K562 (cell line): ENCODE measurements around the gene CEACAM18. TPM values are rescaled to one million over a fixed set of nuclear protein-coding genes. Genes with fewer than 3 reads are reported as not detected.

Experiments used
- ADNP ChIP-seq: fragments of 200-800 bp; sonication (Bioruptor generic); IDR thresholded peaks from 2 replicates; pipeline ENCODE4 v1.6.1; 2016; ENCODE audit warnings: missing genetic modification characterization, missing compliant biosample characterization
- ARID1B ChIP-seq: fragments of 450-650 bp; IDR thresholded peaks from 2 replicates; pipeline ENCODE4 v1.6.1; 2016; ENCODE audit warnings: antibody characterized with exemption, mild to moderate bottlenecking, inconsistent platforms
- ARID2 ChIP-seq: fragments of 450-650 bp; IDR thresholded peaks from 2 replicates; pipeline ENCODE4 v1.6.1; 2017; ENCODE audit warnings: antibody characterized with exemption, mild to moderate bottlenecking
- DNMT1 ChIP-seq: fragments of 450-650 bp; IDR thresholded peaks from 2 replicates; pipeline ENCODE4 v1.6.1; 2016; ENCODE audit warnings: antibody characterized with exemption, mild to moderate bottlenecking
- DPF2 ChIP-seq: fragments of 450-650 bp; IDR thresholded peaks from 2 replicates; pipeline ENCODE4 v1.6.1; 2016
- GATA2 ChIP-seq: sonication (generic); formaldehyde crosslinking; IDR thresholded peaks from 2 replicates; pipeline ENCODE4 v1.4.0; 2020; ENCODE audit warnings: mild to moderate bottlenecking, missing genetic modification reagents
- HOXB6 ChIP-seq: fragments of 250-450 bp; sonication (Bioruptor Pico); IDR thresholded peaks from 2 replicates; pipeline ENCODE4 v1.5.1; 2022; ENCODE audit warnings: mild to moderate bottlenecking, borderline replicate concordance
- JUNB ChIP-seq: fragments of 450-650 bp; formaldehyde crosslinking; conservative IDR thresholded peaks from 2 replicates; pipeline ENCODE4 v1.4.0; 2020; ENCODE audit warnings: mild to moderate bottlenecking
- MYNN ChIP-seq, 2 experiments: sonication (generic); formaldehyde crosslinking in 1 of 2; IDR thresholded peaks; 2 replicates each; pipeline versions ENCODE4 v1.5.0 to v1.6.1; 2016 to 2020; ENCODE audit warnings: antibody characterized with exemption in 1 of 2, missing genetic modification reagents in 1 of 2
- SNRNP70 ChIP-seq: fragments of 200-400 bp; formaldehyde crosslinking; optimal IDR thresholded peaks from 2 replicates; pipeline ENCODE3; 2017; ENCODE audit warnings: low read depth, low read length
- SREBF2 ChIP-seq: sonication (generic); formaldehyde crosslinking; IDR thresholded peaks from 2 replicates; pipeline ENCODE4 v1.4.0; 2020; ENCODE audit warnings: mild to moderate bottlenecking, missing genetic modification reagents
- ZBTB7A ChIP-seq: IDR thresholded peaks from 2 replicates; pipeline ENCODE4 v1.6.1; 2011; ENCODE audit warnings: low read depth, mild to moderate bottlenecking, low read length, moderate library complexity, borderline replicate concordance; ENCODE audit not compliant: control insufficient read depth
- ZNF75A ChIP-seq: fragments of 450-650 bp; formaldehyde crosslinking; IDR thresholded peaks from 2 replicates; pipeline ENCODE4 v1.4.0; 2020; ENCODE audit warnings: mild to moderate bottlenecking
- polyA plus RNA-seq, 8 experiments: library from polyadenylated mRNA; depleted of rRNA in 4 of 8; stranded (reverse) in 5 of 8; unstranded in 3 of 8; fragments of >200 nt; fragmentation: Nextera tagmentation in 2 of 8; fragmentation: Illumina TruSeq in 1 of 8; extraction: Ambion mirVana in 2 of 8; extraction: Trizol in 1 of 8; gene quantifications; 2 replicates each; pipeline versions ENCODE4 v1.2.1 to v1.2.3, GENCODE V29; 2011 to 2014; ENCODE audit warnings: inconsistent platforms in 1 of 8, missing spikeins in 1 of 8
- total RNA-seq, 7 experiments: library from RNA; depleted of rRNA in 6 of 7; stranded (reverse); fragments of >200 nt in 6 of 7; fragmentation: Illumina TruSeq in 2 of 7; extraction: Trizol in 2 of 7; gene quantifications; 2 replicates each; pipeline versions ENCODE4 v1.2.1 to v1.2.3, GENCODE V29; 2011 to 2021; ENCODE audit warnings: low replicate concordance in 1 of 7
- TF ChIP-seq, protein P1 (sequence below), 2 experiments: fragments of 450-650 bp in 1 of 2; sonication (generic) in 1 of 2; formaldehyde crosslinking in 1 of 2; IDR thresholded peaks; 2 replicates each; pipeline versions ENCODE4 v1.7.1 to v1.9.0; 2016 to 2022; ENCODE audit warnings: inconsistent platforms in 1 of 2, mild to moderate bottlenecking in 1 of 2, missing genetic modification reagents in 1 of 2
- TF ChIP-seq, protein P2 (sequence below): fragments of 200-800 bp; sonication (Bioruptor generic); IDR thresholded peaks from 2 replicates; pipeline ENCODE4 v1.6.1; 2017; ENCODE audit warnings: missing genetic modification characterization, missing compliant biosample characterization
- TF ChIP-seq, protein P3 (sequence below): conservative IDR thresholded peaks from 2 replicates; pipeline ENCODE4 v1.6.1; 2011; ENCODE audit warnings: low read depth, mild to moderate bottlenecking, low read length; ENCODE audit not compliant: control insufficient read depth

The CEACAM18 gene
- total and polyA plus RNA-seq, 9 of the 15 experiments (the other 6 are each of a cell fraction or from before 2014, with no cell fraction given) = 0.08 to 0.24 (median 0.15) TPM; not detected in 3

DNA sequence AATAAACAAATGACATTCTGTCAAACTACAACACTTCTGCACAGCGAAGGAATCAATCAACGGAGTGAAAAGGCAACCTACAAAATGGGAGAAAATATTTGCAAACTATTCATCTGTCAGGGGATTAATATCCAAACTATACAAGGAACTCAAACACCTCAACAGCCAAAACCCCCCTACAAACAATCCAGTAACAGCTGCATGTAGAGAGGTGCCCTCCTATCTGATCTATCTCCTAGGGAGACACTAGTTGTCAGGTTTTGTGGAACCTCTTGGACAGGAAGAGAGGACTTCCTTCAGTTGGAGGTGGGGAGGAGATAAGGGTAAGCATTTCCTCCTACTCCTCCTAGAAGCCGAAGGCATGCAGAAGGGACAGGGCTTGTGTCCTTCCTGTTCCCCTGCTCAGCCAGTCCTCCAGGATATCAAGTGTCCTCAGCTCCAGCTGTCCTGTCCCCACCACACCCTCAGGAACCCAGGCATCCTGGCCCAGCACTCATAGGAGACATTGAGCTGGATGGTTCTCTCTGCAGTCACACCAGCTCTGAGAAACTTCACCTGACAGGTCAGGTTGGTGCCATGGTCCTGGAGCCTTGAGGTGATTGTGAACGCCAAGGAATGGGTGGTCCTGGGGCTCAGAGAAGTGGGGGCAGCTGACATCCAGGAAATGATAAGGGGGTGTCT is 10.3 kb upstream of the CEACAM18 start (continued):
- TF ChIP-seq, protein P1, sequence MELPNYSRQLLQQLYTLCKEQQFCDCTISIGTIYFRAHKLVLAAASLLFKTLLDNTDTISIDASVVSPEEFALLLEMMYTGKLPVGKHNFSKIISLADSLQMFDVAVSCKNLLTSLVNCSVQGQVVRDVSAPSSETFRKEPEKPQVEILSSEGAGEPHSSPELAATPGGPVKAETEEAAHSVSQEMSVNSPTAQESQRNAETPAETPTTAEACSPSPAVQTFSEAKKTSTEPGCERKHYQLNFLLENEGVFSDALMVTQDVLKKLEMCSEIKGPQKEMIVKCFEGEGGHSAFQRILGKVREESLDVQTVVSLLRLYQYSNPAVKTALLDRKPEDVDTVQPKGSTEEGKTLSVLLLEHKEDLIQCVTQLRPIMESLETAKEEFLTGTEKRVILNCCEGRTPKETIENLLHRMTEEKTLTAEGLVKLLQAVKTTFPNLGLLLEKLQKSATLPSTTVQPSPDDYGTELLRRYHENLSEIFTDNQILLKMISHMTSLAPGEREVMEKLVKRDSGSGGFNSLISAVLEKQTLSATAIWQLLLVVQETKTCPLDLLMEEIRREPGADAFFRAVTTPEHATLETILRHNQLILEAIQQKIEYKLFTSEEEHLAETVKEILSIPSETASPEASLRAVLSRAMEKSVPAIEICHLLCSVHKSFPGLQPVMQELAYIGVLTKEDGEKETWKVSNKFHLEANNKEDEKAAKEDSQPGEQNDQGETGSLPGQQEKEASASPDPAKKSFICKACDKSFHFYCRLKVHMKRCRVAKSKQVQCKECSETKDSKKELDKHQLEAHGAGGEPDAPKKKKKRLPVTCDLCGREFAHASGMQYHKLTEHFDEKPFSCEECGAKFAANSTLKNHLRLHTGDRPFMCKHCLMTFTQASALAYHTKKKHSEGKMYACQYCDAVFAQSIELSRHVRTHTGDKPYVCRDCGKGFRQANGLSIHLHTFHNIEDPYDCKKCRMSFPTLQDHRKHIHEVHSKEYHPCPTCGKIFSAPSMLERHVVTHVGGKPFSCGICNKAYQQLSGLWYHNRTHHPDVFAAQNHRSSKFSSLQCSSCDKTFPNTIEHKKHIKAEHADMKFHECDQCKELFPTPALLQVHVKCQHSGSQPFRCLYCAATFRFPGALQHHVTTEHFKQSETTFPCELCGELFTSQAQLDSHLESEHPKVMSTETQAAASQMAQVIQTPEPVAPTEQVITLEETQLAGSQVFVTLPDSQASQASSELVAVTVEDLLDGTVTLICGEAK (IDR thresholded peaks at IDR 0.05) = peak; percentile 90
- TF ChIP-seq, protein P1 (CRISPR knock-in tag; IDR thresholded peaks at IDR 0.05) = no peak
- peak; percentile 84 for TF ChIP-seq DPF2
- TF ChIP-seq MYNN (IDR thresholded peaks at IDR 0.05) = peak; percentile 85; the same call in 1 of the 2 replicates
- TF ChIP-seq MYNN (CRISPR knock-in tag; IDR thresholded peaks at IDR 0.05) = no peak
- no peak for TF ChIP-seq ZNF75A (CRISPR knock-in tag)
- TF ChIP-seq, protein P2, sequence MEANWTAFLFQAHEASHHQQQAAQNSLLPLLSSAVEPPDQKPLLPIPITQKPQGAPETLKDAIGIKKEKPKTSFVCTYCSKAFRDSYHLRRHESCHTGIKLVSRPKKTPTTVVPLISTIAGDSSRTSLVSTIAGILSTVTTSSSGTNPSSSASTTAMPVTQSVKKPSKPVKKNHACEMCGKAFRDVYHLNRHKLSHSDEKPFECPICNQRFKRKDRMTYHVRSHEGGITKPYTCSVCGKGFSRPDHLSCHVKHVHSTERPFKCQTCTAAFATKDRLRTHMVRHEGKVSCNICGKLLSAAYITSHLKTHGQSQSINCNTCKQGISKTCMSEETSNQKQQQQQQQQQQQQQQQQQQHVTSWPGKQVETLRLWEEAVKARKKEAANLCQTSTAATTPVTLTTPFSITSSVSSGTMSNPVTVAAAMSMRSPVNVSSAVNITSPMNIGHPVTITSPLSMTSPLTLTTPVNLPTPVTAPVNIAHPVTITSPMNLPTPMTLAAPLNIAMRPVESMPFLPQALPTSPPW = peak; percentile 53; the same call in 1 of the 2 replicates
- TF ChIP-seq, protein P3, sequence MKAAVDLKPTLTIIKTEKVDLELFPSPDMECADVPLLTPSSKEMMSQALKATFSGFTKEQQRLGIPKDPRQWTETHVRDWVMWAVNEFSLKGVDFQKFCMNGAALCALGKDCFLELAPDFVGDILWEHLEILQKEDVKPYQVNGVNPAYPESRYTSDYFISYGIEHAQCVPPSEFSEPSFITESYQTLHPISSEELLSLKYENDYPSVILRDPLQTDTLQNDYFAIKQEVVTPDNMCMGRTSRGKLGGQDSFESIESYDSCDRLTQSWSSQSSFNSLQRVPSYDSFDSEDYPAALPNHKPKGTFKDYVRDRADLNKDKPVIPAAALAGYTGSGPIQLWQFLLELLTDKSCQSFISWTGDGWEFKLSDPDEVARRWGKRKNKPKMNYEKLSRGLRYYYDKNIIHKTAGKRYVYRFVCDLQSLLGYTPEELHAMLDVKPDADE = peak; percentile 59; the same call in 1 of the 2 replicates
- TF ChIP-seq ZBTB7A = peak; percentile 40; the same call in 1 of the 2 replicates
- no peak for TF ChIP-seq ADNP (tag)
- TF ChIP-seq SREBF2 (CRISPR knock-in tag) = no peak
- no peak for TF ChIP-seq SNRNP70
- peak; percentile 82 for TF ChIP-seq ARID1B
- TF ChIP-seq ARID2 = 0 out of 2 replicates have a peak, but pooled peaks have one; percentile 43
- TF ChIP-seq JUNB (CRISPR knock-in tag) = no peak
- TF ChIP-seq DNMT1 = peak; percentile 12; the same call in 1 of the 2 replicates
- TF ChIP-seq HOXB6 = 0 out of 2 replicates have a peak, but pooled peaks have one; percentile 36
- peak; percentile 91 for TF ChIP-seq GATA2
